Measurements from ENCODE around the gene MCM3.
A peak's percentile ranks its signal among the peaks of the same experiment; 100 is the strongest.

MCM3 gene

DNA sequence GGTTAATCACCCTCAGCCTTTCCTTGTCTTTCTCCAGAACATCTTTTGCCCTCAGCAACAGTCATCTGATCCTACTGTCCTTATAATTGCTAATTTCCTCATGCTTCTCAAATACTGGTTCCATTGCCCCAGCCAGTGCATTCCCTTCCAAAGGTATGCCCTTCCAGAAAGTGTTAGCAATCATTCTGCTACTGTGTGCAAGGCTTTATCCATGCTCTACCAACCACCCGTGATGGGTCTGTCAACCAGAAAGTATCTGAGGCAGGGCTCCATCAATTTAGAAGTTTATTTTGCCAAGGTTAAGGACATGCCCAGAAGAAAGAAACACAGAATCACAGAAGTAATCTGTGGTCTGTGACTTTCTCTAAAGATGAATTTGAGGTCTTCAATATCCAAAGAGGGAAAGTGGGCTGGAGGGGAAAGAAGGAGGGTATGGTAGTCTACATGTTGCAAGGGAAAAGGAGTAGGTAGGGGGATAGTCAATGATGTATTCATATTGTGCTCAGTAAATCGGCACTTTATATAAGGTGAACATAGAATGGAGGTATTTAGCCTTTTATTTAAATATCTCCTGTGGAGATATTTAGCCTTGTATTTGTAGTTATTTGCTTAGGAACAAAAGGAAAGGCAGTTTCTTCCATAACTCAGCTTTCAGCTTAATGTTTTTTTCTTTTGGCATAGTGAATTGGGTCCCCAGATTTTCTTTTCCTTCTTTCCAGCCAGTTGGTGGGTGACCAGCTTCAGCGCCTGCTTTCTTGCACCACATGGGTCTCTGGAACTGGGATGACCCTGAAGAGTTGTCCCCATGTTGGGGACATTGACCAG lies 42.2 kb upstream of the MCM3 start:
- no peak overlapping the region for H3K4me3 ChIP-seq (replicated peaks; ENCODE audit: low read depth, low read length)
- DNase-seq (ENCODE audit: low read depth), result no peak
- TF ChIP-seq, protein P1, sequence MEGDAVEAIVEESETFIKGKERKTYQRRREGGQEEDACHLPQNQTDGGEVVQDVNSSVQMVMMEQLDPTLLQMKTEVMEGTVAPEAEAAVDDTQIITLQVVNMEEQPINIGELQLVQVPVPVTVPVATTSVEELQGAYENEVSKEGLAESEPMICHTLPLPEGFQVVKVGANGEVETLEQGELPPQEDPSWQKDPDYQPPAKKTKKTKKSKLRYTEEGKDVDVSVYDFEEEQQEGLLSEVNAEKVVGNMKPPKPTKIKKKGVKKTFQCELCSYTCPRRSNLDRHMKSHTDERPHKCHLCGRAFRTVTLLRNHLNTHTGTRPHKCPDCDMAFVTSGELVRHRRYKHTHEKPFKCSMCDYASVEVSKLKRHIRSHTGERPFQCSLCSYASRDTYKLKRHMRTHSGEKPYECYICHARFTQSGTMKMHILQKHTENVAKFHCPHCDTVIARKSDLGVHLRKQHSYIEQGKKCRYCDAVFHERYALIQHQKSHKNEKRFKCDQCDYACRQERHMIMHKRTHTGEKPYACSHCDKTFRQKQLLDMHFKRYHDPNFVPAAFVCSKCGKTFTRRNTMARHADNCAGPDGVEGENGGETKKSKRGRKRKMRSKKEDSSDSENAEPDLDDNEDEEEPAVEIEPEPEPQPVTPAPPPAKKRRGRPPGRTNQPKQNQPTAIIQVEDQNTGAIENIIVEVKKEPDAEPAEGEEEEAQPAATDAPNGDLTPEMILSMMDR (IDR thresholded peaks at IDR 0.05; ENCODE audit: low read length, missing control alignments), result no peak

DNA sequence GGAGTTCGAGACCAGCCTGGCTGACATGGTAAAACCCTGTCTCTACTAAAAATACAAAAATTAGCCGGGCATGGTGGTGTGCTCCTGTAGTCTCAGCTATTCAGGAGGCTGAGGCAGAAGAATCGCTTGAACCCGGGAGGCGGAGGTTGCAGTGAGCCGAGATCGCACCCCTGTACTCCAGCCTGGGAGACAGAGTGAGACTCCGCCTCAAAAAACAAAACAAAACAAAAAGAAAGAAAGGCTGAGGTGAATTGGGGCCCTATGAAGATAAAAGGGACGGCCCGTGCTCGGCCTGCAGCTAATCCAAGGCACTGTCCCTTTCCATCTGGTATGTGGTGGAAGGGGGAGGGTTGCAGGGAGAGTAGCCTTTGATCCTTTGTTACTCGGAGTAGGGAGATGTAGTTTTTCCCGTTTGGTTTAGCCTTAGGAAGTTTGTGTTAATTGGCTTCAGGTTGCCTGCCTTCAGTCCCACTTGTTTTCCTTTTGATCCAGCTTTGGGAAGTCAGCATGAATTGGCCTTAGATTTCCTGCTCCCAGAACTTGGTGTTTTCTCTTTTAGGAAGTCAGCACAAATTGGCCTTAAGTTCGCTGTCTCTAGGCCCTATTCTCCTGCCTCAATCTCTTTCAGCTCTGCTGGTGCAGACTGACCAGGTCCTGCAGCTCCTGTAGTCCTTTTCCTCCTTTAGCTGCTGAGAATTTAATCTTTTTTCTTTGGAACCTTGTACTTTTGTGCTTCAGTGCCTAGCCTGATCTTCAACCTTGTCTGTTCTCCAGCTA lies 41.3 kb upstream of the MCM3 start:
- no peak for DNase-seq (ENCODE audit: low read depth)
- H3K4me3 ChIP-seq (replicated peaks; ENCODE audit: low read depth, low read length), result no peak overlapping the region
- TF ChIP-seq, protein P1 (IDR thresholded peaks at IDR 0.05; ENCODE audit: low read length, missing control alignments), result no peak

DNA sequence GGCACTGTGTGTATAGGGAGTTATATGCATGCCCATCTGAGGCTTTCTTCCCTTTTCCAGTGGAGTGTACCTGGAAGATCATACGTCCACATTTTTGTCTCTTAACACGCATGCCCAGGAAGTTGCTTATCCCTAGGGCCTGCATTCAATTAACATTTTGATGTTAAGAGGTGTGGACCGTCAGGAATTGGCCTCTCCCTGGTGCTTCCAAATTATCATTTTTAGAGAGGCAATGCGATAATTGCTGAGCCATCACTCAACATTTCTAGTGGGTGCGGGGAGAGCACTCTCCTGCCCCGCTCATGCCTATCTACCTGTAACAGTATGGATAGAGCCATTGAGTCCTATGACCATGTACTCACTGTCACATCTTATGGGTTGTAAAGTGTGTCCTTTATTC lies 39.6 kb upstream of the MCM3 start:
- H3K4me3 ChIP-seq (replicated peaks; ENCODE audit: low read depth, low read length), result no peak overlapping the region

DNA sequence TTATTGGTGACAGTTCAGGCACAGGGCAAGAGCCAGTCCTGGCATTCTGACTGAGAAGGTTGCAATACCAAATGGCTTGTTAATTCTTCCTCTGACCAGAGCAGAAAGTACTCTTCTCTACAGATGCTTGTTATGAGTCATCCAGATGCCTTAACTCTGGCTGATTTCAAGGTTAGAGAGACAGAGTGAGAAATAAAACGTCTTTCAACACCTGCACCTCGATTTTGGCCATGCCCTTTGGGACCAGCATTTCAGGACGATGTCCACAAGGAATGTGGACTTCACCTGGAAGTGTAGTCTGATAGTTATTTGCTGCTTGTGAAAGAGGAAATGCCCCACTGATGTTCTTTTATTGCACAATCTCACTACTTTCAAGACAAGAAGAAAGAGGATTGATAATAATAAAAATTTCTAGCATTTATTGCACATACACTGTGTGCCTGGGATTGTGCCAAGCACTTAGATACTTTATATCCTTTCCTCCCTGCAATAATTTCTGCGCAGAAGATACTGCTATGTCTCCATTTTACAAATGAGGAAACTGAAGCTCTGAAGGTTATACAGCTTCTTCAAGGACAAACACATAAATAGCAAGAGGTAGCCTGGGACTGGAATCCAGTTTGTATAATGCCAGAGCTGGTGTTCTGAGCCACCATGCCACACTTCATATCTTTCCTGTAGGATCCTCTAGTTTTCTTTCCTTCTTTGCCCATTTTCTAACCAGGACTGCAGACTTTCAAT lies 33.5 kb upstream of the MCM3 start:
- TF ChIP-seq, protein P1 (IDR thresholded peaks at IDR 0.05; ENCODE audit: low read length, missing control alignments), result no peak
- DNase-seq (ENCODE audit: low read depth), result peak; percentile 52
- H3K4me3 ChIP-seq (replicated peaks; ENCODE audit: low read depth, low read length), result no peak overlapping the region

More for the DNA sequence above, 39.6 kb upstream of the MCM3 start:
- TF ChIP-seq, protein P1 (IDR thresholded peaks at IDR 0.05; ENCODE audit: low read length, missing control alignments), result no peak
- no peak for DNase-seq (ENCODE audit: low read depth)

DNA sequence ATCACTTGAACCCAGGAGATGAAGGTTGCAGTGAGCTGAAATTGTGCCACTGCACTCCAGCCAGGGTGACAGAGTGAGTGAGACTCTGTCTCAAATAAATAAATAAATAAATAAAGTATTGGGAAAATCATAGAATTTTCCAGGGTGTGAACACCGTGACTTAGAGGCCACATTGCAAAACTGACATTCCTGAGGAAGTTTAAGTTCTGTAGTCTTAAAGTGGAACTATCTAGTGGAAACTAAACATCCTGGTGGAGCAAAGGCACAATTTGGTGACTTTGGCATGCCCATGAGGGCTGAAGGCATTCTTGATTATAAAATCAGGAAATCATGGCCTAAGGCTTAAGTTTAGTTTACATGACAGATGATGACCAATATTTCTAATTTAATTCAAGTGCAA lies 32.7 kb upstream of the MCM3 start:
- H3K4me3 ChIP-seq (replicated peaks; ENCODE audit: low read depth, low read length), result no peak overlapping the region
- TF ChIP-seq, protein P1 (IDR thresholded peaks at IDR 0.05; ENCODE audit: low read length, missing control alignments), result no peak
- no peak for DNase-seq (ENCODE audit: low read depth)

DNA sequence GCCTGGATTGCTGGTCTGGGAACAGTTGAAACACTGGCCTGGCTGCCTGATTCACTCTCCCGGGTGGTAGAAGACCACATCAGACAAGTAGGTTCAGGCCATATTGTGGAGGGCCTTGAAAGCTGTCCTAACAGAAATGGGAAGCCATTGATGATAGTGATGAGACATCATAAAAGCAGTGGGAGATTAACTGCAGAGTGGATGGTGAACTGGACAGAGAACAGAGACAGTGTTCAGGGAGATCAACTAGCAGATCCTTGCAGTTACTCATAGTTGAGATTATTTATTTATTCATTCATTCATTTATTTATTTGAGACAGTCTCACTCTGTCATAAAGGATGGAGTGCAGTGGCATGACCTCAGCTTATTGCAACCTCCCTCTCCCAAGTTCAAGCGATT lies 30.2 kb upstream of the MCM3 start:
- H3K4me3 ChIP-seq (replicated peaks; ENCODE audit: low read depth, low read length), result no peak overlapping the region
- TF ChIP-seq, protein P1 (IDR thresholded peaks at IDR 0.05; ENCODE audit: low read length, missing control alignments), result no peak
- no peak for DNase-seq (ENCODE audit: low read depth)

Data from fibroblast of pulmonary artery (primary cell).